HG03196 (cell line): ENCODE data around the gene SIDT1.
"Not testable (repeated sequence)": the region's sequence is repeated elsewhere in the genome, so short reads cannot be mapped to it uniquely, and the experiment has no call there.

Source experiments
- ATAC-seq: cut with Tn5 transposase; IDR thresholded peaks from one replicate; pipeline ENCODE4 v1.9.1; 2021; ENCODE audit not compliant: unreplicated experiment

The SIDT1 gene

DNA sequence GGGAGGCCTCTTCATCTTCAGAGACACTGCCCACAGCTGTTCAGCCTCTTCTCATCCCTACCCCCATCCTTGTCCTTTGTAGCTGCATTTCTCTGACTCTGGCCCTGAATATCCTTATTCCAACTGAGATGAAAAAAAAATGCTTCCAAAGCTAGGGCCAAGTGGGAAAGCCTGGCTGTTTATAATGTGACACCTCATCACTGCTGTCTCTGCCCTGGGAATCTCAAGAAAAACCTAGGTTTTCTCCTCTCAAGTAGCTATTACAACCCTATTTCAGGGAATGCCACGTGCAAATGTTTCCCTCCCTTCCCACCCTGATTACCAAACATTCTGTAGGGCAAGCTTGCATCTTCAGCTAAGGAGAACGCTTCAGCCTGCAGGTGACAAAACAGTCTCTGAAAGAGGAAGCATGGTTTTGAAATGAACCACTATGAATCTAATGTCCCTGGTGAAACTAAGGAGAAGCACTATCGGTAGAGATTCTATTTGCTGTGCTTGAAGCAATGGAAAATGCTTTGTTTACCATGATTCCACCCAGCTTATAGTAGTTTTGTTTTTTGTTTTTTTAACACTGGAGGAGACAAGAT is 98.7 kb downstream of the SIDT1 start:
- ATAC-seq, result no peak

DNA sequence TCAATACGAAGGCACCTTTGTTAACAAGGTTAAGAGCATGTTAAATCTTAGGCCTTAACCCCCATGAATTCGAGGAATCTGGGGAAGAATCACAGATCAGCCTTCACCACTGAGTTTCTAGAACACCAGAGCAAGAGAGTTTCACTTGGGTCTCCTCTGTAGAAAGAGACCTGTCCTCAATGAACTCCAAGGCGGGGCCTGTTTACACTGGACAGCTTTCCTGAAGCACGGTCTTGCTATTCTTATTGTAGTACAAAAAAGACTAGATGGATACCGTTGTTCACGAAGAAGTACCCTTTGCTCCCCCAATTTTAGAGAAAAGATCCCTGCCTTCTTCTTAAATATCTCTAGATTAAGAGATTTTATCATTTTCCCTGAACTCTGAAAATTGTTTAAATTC is 99.2 kb downstream of the SIDT1 start:
- ATAC-seq, result no peak

DNA sequence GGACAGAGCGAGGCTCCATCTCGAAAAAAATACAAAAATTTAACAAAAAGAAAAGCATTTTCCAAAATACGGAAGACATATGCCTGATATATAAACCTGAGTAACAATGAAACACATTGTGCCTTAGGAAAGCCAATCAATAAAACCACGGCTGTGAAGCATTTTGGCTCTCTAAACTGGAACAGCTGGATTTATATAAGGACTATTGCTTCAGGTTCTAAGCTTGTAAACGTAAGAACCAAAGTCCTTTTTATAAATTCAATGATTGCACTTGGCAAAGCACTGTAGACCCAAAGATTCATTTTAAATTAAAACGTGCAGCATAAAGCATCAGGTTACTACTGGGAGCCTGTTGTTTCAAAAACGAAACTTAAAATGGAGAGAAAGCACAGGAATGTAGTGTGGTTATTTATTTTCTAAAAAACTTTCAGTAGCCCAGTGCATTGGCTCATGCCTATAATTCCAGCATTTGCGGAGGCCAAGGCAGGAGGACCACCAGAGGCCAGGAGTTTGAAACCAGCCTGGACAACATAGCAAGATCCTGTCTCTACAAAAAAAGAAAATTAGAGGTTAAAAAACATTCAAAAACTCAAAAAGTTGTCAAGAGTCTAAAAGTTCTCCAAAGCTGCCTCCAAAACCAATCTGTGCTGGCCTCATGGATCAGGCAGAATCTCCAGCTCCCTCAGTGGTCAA is 102.6 kb downstream of the SIDT1 start:
- no peak for ATAC-seq

DNA sequence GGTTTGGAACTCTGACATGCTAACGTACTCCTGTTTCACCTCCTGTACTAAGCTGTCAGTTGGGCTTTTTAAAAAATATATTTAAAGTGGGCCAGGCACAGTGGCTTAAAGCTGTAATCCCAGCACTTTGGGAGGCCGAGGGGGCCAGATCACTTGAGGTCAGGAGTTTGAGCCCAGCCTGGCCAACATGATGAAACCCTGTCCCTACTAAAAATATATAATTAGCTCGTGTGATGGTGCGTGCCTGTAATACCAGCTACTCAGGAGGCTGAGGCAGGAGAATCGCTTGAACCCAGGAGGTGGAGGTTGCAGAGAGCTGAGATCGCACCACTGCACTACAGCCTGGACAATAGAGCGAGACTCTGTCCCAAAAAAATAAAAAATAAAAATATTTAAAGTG is 103.7 kb downstream of the SIDT1 start:
- ATAC-seq, result not testable (repeated sequence)

DNA sequence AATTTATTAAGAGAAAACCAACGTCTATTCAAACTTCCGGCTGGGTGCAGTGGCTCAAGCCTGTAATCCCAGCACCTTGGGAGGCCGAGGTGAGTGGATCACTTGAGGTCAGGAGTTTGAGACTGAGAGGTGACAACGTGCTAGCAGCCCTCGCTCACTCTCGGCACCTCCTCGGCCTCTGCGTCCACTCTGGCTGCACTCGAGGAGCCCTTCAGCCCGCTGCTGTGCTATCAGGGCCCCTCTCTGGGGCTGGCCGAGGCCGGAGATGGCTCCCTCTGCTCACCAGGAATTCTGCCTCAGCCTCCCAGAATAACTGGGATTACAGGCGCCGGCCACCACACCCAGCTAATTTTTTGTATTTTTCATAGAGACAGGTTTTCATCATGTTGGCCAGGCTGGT is 105.4 kb downstream of the SIDT1 start:
- ATAC-seq, result no peak

DNA sequence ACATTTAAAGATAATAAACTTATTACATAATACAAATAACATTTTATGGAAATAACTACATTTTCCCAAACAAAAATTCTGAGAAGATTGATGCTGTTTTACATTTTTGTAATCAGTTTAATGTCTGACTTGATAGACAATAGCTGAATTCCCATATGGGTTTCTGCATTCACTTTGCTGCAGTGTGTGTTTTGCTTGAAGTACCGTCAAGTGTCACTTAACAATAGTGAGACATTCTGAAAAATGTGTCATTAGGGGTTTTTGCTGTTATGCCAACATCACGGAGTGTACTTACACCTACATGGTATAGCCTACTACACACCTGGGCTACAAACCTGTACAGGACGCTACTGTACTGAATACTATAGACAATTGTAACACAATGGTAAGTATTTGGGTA is 106.6 kb downstream of the SIDT1 start:
- no peak for ATAC-seq

DNA sequence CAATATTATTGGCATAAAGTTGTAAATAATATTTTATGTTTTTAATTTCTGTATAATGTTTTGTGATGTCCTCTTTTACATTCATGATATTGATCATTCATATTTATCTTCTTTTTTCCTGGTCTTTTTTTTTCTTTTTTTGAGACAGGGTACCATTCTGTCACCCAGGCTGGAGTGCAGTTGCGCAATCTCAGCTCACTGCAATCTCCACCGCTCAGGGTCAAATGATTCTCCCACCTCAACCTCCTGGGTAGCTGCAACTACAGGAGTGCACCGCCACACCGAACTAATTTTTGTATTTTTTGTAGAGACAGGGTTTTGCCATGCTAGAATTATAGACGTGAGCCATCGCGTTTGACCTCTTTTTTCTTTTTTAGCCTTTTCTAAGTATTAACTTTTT is 111.2 kb downstream of the SIDT1 start:
- ATAC-seq, result no peak

DNA sequence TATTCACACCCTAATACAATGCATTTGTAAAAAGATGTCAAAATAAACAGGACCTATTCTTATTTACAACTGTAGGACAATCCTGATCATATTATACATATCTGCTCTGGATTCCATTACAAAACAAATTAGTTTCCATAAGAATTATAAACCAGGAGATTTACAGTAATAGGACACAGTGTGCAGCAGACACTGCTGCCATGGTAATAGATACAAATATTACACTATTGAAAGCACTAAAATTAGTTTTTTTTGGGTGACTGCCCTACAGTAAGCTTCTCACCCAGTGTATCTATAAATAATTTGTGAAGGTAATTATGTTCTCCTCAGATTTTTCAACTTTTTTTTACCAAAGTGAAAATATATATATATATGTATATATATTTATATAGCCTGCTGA is 116.2 kb downstream of the SIDT1 start:
- no peak for ATAC-seq

DNA sequence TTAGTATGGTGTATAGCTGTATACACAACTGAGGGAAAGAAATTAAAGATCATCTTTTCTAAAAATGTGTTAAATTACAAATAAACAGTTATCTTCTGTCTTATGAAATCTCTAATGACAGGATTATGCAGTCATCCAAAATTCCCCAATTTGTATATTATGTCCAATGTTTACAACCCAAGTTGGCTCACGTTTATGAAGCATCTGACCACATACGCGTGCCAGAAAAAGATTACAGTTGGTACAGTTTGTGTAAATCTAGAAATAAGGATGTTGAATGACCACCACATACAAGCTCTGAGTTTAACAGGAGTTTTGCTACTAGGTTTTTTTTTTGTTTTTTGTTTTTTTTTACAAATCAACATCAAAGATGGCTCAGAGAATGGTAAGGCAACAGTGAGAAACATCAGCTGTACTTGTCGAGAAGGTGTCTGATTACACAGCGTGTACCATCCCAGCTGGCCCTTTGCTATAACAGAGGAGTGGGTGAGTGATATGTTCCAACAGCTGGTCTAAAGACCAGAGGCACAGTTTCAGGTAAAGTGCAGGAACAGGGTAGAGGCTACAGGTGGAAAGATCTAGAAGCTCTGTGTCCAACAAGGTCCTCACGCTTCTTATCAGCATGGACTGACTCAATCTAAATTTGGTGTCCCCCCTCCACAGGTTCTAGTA is 117.0 kb downstream of the SIDT1 start:
- no peak for ATAC-seq

DNA sequence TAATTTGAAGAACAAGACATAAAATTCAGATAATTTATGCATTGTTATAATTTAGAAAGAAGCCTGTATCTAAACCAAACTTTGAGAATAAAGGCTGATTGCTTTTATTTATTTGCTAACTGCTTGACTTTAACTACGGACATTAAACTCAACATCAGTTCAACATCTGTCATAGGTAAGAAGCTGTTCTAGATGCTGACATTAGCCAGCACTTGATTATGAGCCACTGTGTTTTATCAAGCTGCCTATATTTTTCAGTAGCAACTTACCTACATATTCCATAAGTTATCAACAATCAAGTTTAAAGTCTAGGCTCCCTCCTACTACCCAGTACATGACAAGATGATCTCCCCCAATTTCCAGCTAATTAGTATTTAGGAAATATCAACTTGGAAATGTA is 122.0 kb downstream of the SIDT1 start:
- ATAC-seq, result no peak

DNA sequence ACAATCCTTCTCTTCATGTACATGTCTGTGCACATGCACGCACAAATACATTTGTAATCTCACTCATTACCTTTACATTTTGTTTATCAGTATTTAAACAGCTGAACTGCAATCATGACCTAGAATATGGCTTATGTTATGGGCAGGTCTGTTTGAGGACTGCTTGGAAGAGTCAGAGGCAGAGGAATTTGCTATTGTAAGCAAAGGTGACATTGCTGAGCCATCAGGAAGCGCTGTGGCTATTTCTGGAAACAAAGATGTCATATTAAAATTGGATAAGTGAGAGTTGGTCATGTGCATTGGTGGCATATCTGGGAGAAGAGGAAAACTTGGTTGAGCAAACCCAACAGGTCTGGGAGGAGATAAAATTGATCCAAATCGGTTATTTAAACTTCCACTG is 122.5 kb downstream of the SIDT1 start:
- ATAC-seq, result no peak

DNA sequence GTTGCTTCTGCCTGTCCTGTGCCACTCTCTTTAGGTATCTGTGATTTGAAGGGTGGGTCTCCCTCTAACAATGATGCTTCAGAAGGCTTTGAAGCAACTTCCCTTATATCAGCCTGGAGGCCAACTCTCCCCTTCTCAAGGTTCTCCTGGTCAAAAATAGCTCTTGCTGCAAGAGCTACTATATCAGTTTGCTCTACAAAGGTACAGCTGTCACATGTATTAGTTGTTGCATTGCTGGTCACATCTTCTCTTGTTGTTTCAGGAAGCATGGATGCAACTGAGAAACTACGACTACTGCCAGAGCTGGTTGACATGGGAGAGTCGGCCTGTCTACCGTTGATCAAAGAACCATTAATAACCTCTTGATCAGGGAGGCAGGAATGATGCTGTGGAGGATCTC is 125.8 kb downstream of the SIDT1 start:
- no peak for ATAC-seq

DNA sequence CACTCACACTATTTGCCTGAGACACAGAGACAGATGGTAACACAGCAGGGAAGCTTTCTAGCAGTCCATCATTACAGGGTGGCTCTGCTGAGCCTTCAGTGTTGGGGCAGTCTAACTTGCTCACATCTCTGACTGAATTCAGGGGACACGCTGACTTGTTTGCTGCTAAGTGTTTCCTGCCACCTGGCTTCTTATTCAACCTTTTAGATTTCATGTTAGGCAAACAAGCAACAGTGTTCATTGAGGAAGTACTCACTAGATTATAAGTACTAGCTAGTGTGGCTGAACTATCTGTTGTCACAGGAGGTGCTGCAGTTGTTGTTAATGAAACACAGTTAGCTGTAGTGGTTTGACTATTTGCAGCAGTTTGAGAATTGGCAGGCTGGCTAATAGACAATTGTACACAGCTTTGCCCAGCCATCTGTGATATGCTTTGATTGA is 126.8 kb downstream of the SIDT1 start:
- no peak for ATAC-seq

DNA sequence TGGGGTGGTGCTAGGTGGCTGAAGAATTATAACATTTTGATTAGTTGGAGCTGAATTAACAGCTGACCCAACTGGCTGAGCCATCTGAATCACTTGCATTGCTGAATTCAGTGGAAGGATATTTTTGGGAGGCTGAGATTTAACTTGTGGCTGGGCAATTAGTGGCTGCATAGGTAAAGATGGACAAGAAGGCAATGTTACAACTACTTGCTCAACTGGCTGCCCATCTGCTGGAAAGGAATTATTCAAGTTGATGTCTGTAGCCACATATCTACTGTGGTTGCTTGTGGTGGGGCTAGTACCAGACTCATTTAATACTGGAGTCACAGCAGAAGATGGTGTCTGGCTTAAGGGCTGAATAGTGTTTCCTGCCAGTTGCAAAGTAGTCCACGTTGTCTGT is 127.6 kb downstream of the SIDT1 start:
- ATAC-seq, result no peak

DNA sequence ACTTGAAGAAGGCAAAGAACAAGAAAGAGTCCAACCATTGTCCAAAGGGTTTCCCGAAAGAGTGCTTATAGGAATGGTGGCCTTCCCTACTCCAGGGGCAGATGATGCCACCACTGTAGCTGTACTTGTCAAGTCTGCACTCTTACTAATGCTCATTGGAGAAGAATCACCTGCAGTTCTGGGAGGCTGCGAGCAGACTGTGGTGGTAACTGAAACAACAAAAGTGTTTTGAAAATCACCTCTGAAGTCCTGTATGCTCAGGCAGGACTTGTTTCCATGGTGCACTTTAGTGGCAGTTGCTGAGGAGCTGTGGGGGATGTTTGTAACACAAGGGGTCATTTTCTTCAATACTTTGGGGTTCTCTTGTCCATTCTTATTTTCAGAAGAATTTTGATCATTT is 128.1 kb downstream of the SIDT1 start:
- no peak for ATAC-seq

DNA sequence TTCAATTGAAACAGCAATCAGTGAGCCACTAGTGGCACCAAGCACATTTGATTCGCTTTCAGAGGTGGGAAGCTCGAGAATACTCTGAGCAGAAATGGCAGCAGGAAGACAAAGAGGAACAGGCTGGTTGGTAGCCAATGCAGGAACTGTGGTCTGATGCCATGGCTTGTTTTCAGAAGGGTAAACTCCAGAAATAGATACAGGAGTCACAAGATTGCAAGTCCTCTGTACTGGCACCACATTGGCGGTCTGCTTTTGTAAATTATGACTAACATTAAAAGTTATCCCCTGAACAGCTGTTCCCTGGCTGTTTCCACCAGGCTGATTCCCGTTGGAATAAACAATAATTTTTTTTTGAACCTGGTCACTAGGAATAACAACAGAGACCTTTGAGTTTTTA is 128.5 kb downstream of the SIDT1 start:
- no peak for ATAC-seq

DNA sequence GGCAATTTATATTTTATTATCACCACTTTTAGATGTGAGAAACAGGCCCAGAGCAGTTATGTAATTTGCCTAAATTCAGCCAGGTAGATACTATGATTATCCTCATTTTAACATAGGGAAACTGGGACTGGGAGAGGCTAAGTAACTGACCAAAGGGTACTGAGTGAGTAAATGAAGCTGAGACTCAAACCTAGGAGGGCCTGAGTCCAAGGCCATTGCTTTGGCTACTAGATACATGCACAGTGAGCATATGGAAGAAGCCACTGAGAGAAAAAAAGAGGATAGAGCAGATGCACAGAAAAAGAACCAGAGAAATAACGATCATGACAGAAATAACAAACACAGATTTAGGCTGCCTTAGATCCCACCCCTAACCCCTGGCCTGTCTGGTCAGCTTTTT is 130.5 kb downstream of the SIDT1 start:
- no peak for ATAC-seq

DNA sequence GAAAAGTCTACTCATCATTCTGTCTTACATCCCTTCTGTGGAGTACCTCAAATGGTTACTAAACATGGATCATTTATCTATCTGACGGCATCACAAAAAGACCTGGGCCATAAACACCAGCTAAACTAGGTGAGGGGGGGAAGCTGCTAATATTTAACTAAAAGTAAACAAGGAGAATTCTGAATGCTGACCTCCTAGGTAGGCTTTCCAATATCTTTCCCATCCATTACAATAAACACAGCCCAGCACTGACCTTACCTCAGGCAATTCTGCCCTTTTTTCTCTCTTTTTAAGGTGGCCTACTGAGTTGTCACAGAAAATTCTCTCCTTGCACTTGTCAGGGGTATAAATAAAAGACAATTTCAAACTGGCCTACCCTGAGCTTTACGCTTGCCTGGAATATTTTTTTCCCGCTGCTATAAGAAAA is 131.0 kb downstream of the SIDT1 start:
- no peak for ATAC-seq

DNA sequence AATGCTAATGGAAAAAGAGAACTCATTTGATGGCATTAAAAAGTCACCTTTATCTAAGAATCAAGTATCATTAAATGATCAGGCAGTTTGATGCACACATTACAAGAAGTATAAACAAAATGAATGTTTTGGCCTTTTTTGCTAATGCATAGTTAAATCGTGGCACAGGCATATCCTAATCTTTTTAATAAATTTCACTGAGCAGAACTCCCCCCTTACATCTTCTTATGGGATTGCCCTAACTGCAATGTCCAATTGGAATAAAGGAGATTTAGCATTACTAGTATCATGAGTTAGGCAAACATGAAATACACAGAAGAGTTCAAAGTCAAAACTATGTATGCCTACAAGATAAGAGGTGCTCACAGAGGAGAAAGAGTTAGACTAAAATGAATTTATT is 131.4 kb downstream of the SIDT1 start:
- ATAC-seq, result no peak

DNA sequence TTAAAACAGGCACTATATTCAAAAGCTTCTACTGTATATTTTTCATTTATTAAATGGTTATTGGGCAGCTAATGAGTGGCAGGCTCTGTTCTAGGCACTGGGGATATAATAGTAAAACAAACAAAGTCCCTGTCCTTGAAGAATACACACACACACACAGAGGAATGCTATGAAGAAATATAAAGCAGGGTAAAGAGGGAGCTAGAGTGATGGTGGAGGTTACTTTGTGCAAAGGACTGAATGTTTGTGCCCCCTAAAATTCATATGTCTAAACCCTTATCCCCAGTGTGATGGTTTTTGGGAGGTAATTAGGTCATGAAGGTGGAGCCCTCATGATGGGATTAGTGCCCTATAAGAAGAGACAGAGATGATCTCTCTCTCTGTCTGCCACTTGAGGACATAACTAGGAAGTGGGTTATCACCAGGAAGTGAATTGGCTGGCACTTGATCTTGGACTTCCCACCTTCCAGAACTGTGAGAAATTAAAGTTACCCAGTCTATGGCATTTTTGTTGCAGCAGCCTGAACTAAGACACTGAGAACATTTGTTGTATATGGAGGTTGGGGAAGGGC is 132.3 kb downstream of the SIDT1 start:
- ATAC-seq, result no peak

DNA sequence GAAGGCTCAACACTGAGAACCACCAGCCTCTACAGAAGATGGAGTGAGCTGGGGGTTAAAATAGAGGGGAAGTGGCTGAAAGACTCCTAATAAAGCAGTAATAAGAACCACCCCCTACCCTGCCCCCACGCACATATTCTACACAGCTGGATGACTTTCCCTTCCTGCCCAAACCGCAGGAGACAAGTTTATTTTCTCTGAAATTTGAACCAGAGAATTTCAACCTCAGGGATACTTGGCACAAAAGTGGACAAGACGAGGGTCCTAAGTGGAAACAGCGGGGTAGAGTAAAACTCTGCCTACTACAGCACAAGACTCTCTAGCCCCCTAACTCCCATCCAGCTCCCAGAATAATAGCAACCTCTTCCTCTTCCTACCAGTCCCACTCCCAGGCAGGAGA is 135.7 kb downstream of the SIDT1 start:
- ATAC-seq, result no peak

DNA sequence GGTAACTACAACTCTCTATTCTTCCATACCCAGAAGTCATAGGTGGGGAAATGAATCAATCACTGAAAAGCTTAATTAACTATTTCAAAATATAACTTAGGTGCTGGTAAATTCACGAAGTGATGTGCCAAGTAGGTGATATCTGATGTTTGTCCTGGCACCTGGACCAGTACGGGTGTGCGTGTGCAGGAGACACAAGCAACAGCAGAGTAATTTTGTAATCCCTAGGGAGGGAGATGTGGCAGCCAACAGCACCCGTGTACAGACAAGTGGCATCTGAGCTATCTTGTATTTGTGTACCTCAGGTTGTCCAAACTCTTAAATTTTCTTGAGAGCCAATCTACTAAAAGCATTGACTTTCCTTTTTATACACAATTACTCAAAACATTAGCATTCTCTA is 141.2 kb downstream of the SIDT1 start:
- ATAC-seq, result no peak
